Measurements from ENCODE around the gene OR11H6. TPM values are rescaled to one million over a fixed set of nuclear protein-coding genes. Genes with fewer than 3 reads are reported as not detected.

Gene OR11H6
- total and polyA plus RNA-seq, 2 of the 4 experiments (the other 2 are of a cell fraction): not detected

DNA sequence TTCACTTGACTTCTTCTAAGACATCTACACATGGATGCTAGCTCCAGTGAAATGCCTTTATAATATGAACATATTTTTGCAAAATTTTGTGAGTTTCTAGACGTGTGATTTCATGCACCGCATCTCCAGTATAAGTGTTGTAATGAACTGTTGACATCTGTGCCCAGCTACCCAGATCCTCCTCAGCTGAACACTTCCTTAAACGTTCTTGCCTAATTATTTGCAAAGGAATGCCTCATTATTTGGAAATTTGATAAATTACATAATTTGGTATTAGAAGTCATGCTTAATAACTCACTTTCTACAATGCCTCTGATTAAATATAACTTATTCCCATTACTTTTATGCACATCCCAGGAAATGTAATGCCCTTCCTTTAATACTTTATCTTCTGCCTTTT lies 18.8 kb upstream of the OR11H6 start:
- no peak overlapping the region for H2BK20ac ChIP-seq (ENCODE audit: low read depth, low read length)
- ATAC-seq (ENCODE audit: low read depth) (no peak), DNase-seq (no peak)
- no CpG with 5 or more reads among the region's 3 CpGs for WGBS, 2 experiments (ENCODE audit: extremely low coverage in 2 of 2, insufficient read length in 1 of 2)
- H2AK5ac ChIP-seq (ENCODE audit: low read depth, low read length): no peak overlapping the region
- H3K4ac ChIP-seq (ENCODE audit: low read depth, low read length): no peak overlapping the region
- peaks cover 4% of the 10 kb centered on the region for H3K9me3 ChIP-seq (ENCODE audit: control insufficient read depth, insufficient read depth, low read length)
- no peak overlapping the region for H4K8ac ChIP-seq (ENCODE audit: low read depth in 2 of 2, low read length in 2 of 2)
- ChIA-PET POLR2A (ENCODE audit: unreplicated experiment) (no interaction called here), CTCF (no interaction called here)
- H3K23ac ChIP-seq (ENCODE audit: low read depth, low read length): no peak overlapping the region
- no peaks in the 10 kb centered on the region for H3K79me1 ChIP-seq (ENCODE audit: low read depth in 1 of 2, low read length in 2 of 2)
- dilution Hi-C loops (cut with HindIII; ENCODE audit: low sequenced_read_pairs, unreplicated experiment): no loop called here
- no peak overlapping the region for H2AK9ac ChIP-seq (replicated peaks; ENCODE audit: low read depth, low read length, poor library complexity)
- H3K18ac ChIP-seq (ENCODE audit: low read depth, low read length): no peak overlapping the region
- no peak overlapping the region for H3K56ac ChIP-seq (ENCODE audit: extremely low read depth, insufficient read depth, low read length)
- intact Hi-C loops (cut with micrococcal nuclease): no loop called here
- no peak overlapping the region for H3K14ac ChIP-seq (replicated peaks; ENCODE audit: low read depth, low read length)
- no peaks in the 10 kb centered on the region for H3K4me1 ChIP-seq (ENCODE audit: control insufficient read depth, insufficient read depth, low read length)
- no peaks in the 10 kb centered on the region for H4K20me1 ChIP-seq (ENCODE audit: insufficient read depth, low read length)
- no TSS peak for BruUV-seq (replicated peaks)
- H4K91ac ChIP-seq (ENCODE audit: insufficient read depth, low read depth, low read length): no peak overlapping the region
- TF ChIP-seq BHLHE40 (IDR thresholded peaks at IDR 0.05; ENCODE audit: low read depth, low read length) (no peak), NFE2L2 (IDR thresholded peaks at IDR 0.05; ENCODE audit: low read depth, low read length) (no peak)
- H2BK5ac ChIP-seq (ENCODE audit: low read depth, low read length, poor library complexity, severe bottlenecking): no peak overlapping the region
- H3K9ac ChIP-seq (ENCODE audit: low read depth, low read length): no peak overlapping the region
- in situ Hi-C loops (cut with MboI; ENCODE audit: low sequenced_read_pairs): no loop called here
- H3K4me2 ChIP-seq (ENCODE audit: low read depth, low read length): no peak overlapping the region
- no peaks in the 10 kb centered on the region for H3K27me3 ChIP-seq (ENCODE audit: control insufficient read depth, insufficient read depth, low read length)
- H3K4me3 ChIP-seq (ENCODE audit: insufficient read depth, low read depth, low read length): no peak overlapping the region
- no peak overlapping the region for H4K5ac ChIP-seq (ENCODE audit: low read depth, low read length)
- H3K36me3 ChIP-seq (ENCODE audit: control insufficient read depth, insufficient read depth, low read length): no peaks in the 10 kb centered on the region
- no peaks in the 10 kb centered on the region for H3K9me1 ChIP-seq (ENCODE audit: insufficient read depth, low read length)
- H2BK120ac ChIP-seq (ENCODE audit: low read depth, low read length): no peak overlapping the region
- no peak overlapping the region for H2AFZ ChIP-seq (replicated peaks; ENCODE audit: low read length, poor library complexity)
- H2BK15ac ChIP-seq (ENCODE audit: low read depth, low read length): no peak overlapping the region
- no peak overlapping the region for H3K27ac ChIP-seq (ENCODE audit: insufficient read depth, low read length)
